ENCODE measurements around the gene TBXA2R. TPM values are rescaled to one million over a fixed set of nuclear protein-coding genes. Genes with fewer than 3 reads are reported as not detected.

TBXA2R gene
- total and polyA plus RNA-seq, 2 donors (not counting 3 experiments of a cell fraction or from before 2014, with no cell fraction given) = 2.4 to 2.9 TPM

GRCh38 chr19:3639479-3639878 lies 32.8 kb upstream of the TBXA2R start:
- Histone ChIP-seq H3K4me3 (replicated peaks in 1 of 3; ENCODE audit: insufficient read depth in 1 of 3, low read depth in 1 of 3, low read length in 3 of 3) (no peak overlapping the region), H2AFZ (ENCODE audit: low read depth, low read length) (no peak overlapping the region), H3K9me3 (replicated peaks; ENCODE audit: control insufficient read depth, insufficient read depth, low read length) (no peaks in the 10 kb centered on the region), H3K4me1 (ENCODE audit: control insufficient read depth, extremely low read depth, insufficient read depth, low read length) (no peaks in the 10 kb centered on the region), H3K9me1 (replicated peaks; ENCODE audit: control insufficient read depth, extremely low read depth, insufficient read depth, low read length) (no peaks in the 10 kb centered on the region), H3K9ac (replicated peaks; ENCODE audit: extremely low read depth, insufficient read depth, low read length) (no peak overlapping the region), H3K4me2 (ENCODE audit: insufficient read depth, low read length) (no peak overlapping the region), H3K27me3 (ENCODE audit: control insufficient read depth in 2 of 2, insufficient read depth in 2 of 2, low read length in 2 of 2) (no peaks in the 10 kb centered on the region), H3K79me2 (ENCODE audit: control insufficient read depth, insufficient read depth, low read length) (no peaks in the 10 kb centered on the region), H3K27ac (ENCODE audit: insufficient read depth, low read depth, low read length) (no peak overlapping the region), H4K20me1 (replicated peaks; ENCODE audit: control insufficient read depth, extremely low read depth, insufficient read depth, low read length) (no peaks in the 10 kb centered on the region), H3K36me3 (ENCODE audit: control insufficient read depth in 2 of 2, extremely low read depth in 1 of 2, insufficient read depth in 2 of 2, low read length in 2 of 2) (peaks cover 8 to 38% of the 10 kb centered on the region in 2 experiments)
- DNase-seq (ENCODE audit: low read depth, low spot score) = no peak
- CTCF ChIA-PET = no interaction called here
- BruUV-seq (replicated peaks) = no TSS peak
- POLR2A ChIA-PET = no interaction called here
- TF ChIP-seq JUN (IDR thresholded peaks at IDR 0.05; ENCODE audit: borderline replicate concordance, insufficient read depth, insufficient read length, low read depth) (no peak), CTCF (IDR thresholded peaks at IDR 0.05; ENCODE audit: extremely low read depth in 1 of 2, insufficient read depth in 1 of 2, low read depth in 1 of 2, low read length in 2 of 2) (no peak), EZH2 (IDR thresholded peaks at IDR 0.05; ENCODE audit: borderline replicate concordance, low read depth, low read length, severe bottlenecking) (no peak), MAX (IDR thresholded peaks at IDR 0.05; ENCODE audit: insufficient read depth, insufficient read length) (no peak), POLR2A (IDR thresholded peaks at IDR 0.05; ENCODE audit: low read depth, low read length) (no peak), FOS (IDR thresholded peaks at IDR 0.05; ENCODE audit: borderline replicate concordance, insufficient read depth, low read length) (no peak), MYC (IDR thresholded peaks at IDR 0.05; ENCODE audit: low read depth, low read length) (no peak), GATA2 (IDR thresholded peaks at IDR 0.05; ENCODE audit: insufficient read depth, insufficient read length, low read depth, low read length) (no peak), POLR2AphosphoS5 (IDR thresholded peaks at IDR 0.05; ENCODE audit: insufficient read depth, low read depth, low read length) (no peak)
- intact Hi-C loops (cut with micrococcal nuclease) = no loop called here
- no peak for FAIRE-seq
- dilution Hi-C loops (cut with MboI; ENCODE audit: extremely low pct_ligation_motif_present, low sequenced_read_pairs) = no loop called here

Data from endothelial cell of umbilical vein (primary cell).